T1000 (cell line): ENCODE measurements around the gene UBQLN3.

Experiments used
- DNase-seq: peaks from one replicate; lab custom pipeline; 2025; ENCODE audit warnings: mixed read lengths; lab: John Stamatoyannopoulos, UW

Gene UBQLN3

GRCh38 chr11:5505363-5506048 lies 4.3 kb downstream of the UBQLN3 start:
- no peak for DNase-seq

DNA sequence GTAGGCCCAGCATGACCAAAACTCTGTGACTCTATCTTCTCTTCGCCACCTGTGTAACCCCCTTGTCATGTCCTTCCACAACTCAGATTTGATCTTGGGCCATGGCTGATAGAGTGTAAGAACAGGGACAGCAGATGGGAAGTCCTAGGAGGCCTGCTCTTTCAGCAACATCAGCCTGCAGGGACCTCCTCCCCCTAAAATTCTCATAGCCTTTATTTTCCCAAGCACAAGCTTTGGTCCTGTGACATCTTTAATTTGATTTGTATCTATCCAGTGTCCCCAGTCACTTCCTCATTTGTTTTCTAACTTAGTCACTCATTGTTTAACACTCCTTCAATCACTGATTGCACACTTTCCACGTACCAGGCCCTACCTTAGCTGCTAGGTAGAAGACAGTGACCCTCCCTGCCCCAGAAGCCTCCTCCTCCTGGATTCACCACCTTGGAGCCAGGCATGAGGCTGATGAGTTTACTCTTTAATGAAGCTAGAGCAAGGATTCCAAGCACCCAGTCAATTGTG lies 5.3 kb downstream of the UBQLN3 start:
- DNase-seq, result no peak

DNA sequence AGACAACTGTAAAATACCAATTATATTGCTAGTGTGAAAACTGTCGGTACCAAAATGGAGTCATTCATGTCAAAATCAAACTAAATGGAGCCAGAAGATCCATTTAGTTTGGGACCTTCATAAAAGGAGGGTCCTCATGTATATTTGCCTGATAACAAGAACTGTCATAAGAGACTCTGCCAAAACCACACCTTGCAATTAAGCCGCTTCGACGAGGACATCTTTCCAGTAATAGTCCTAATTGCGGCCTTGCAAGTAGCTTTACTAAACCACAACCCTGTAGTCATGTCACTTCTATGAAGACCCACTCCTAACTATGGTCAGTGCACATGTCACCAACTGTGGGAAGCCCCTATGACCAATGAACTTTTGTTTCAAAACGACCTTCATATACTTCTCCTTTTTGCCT lies 9.4 kb downstream of the UBQLN3 start:
- no peak for DNase-seq

- no peak for DNase-seq
Observed at GRCh38 chr11:5499671-5500070, 10.1 kb downstream of the UBQLN3 start.

- no peak for DNase-seq
Observed at GRCh38 chr11:5489576-5490357, 20.0 kb downstream of the UBQLN3 start.

GRCh38 chr11:5488798-5489399 lies 20.9 kb downstream of the UBQLN3 start:
- DNase-seq, result no peak

GRCh38 chr11:5488385-5488784 lies 21.4 kb downstream of the UBQLN3 start, which contains the start of gene OR52D1:
TSS of gene OR52D1 (plus strand) at chr11:5488685. CDS start at chr11:5488707, 22 bp downstream.
- DNase-seq, result no peak

DNA sequence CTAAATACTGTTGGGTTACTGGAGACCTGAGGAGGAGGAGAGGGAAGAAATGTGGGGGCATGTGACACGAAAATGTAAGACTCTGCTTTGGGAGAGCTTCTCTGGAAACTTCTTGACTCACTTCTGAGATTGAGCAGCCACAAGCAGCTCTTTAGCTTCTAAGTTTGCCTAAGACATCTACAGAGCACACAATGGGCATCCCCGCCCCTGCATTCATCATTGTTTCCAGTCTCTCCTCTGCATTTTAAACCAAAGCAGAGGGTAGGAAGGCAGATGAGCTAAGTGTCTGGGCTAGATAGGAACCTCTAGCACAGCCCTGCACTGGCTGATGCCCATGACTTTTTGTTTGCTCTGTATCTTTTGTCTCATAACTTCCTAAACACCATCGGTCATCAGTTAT lies 23.3 kb downstream of the UBQLN3 start:
- no peak for DNase-seq

DNA sequence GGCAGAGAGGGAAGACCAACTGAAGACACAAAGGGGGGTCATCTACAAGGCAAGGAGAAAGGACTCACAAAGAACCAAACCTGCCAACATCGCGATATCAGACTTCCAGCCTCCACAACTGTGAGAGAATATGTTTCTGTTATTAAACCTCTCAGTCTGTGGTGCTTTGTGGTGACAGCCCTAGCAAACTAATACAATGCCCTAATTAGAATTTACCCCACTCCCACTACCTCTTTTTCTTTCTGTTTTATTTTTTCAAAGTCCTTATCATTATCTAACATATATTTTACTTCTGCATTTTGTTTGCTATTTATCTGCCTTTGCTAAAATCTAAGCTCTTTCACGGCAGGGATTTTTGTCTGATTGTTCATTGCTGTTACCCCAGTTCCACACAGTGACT lies 23.8 kb downstream of the UBQLN3 start:
- no peak for DNase-seq

- DNase-seq, result no peak
Observed at GRCh38 chr11:5476186-5476819, 33.5 kb downstream of the UBQLN3 start.

DNA sequence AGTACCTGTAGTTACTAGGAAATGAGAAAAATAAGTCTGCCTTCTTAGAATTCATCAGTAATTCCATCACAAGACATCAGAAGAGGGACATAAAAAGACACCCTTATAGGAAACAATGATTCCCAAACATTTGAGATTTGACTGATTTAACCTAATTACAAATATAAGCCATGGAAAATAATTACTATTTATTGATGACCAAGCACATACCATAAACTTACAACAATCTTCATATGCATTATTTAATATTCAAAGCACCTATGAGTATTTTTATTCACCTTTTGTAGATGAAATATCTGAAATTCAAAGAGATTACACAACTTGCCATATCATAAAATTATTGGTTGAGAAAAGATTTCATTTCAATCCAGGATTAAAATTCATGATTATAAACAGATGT lies 35.8 kb downstream of the UBQLN3 start:
- no peak for DNase-seq

- DNase-seq, result no peak
Observed at GRCh38 chr11:5467527-5467926, 42.2 kb downstream of the UBQLN3 start.

DNA sequence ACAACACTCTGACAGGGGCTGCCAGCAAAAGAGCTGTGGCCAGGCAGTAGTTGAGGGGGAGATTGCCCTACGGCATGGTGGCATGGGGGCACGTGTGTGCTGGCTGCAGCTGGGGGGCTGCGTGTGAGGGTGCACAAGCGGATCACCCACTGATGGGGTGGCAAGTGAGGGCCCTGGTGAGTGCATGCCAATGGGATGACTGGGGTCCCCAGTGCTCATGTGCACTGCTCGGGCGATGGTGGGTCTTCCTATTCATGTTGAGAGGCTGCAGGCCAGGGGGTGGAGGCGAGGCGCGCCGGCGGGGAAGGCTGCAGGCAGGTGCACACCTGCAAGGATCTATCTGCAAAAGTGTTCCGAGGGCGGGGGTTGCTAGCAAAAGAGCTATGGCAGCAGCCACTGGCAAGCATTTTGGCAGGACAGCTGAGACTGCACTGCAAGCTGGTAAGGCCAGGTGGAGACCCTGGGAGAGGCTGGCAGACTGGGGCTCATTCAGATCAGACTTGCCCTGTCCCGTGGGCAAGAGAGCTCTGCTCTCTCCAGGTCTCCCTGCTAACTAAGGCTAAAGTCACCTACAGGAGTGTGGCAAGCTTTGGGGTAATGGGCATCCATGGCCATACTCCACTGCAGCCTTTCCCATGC lies 48.7 kb downstream of the UBQLN3 start:
- DNase-seq, result no peak
